K562 (cell line): ENCODE measurements around the gene GLT8D2. TPM values are rescaled to one million over a fixed set of nuclear protein-coding genes. Genes with fewer than 3 reads are reported as not detected.

Experiments
- polyA plus RNA-seq, 8 experiments: library from polyadenylated mRNA; depleted of rRNA in 4 of 8; stranded (reverse) in 5 of 8; unstranded in 3 of 8; fragments of >200 nt; fragmentation: Nextera tagmentation in 2 of 8; fragmentation: Illumina TruSeq in 1 of 8; extraction: Ambion mirVana in 2 of 8; extraction: Trizol in 1 of 8; gene quantifications; 2 replicates each; pipeline versions ENCODE4 v1.2.1 to v1.2.3, GENCODE V29; 2011 to 2014; ENCODE audit warnings: inconsistent platforms in 1 of 8, missing spikeins in 1 of 8
- total RNA-seq, 7 experiments: library from RNA; depleted of rRNA in 6 of 7; stranded (reverse); fragments of >200 nt in 6 of 7; fragmentation: Illumina TruSeq in 2 of 7; extraction: Trizol in 2 of 7; gene quantifications; 2 replicates each; pipeline versions ENCODE4 v1.2.1 to v1.2.3, GENCODE V29; 2011 to 2021; ENCODE audit warnings: low replicate concordance in 1 of 7
- TF ChIP-seq, protein P1 (sequence below): fragments of 450-650 bp; IDR thresholded peaks from 2 replicates; pipeline ENCODE4 v1.6.1; 2016; ENCODE audit warnings: mild to moderate bottlenecking, moderate library complexity
- TF ChIP-seq, protein P2 (sequence below), 2 experiments: fragments of 150-350 bp in 1 of 2; IDR thresholded peaks; 2 replicates each; pipeline ENCODE4 v1.6.1; 2012 to 2016; ENCODE audit warnings: low read depth in 2 of 2, low read length in 2 of 2, mild to moderate bottlenecking in 1 of 2, moderate library complexity in 1 of 2
- TF ChIP-seq, protein P3 (sequence below): sonication (generic); formaldehyde crosslinking; IDR thresholded peaks from 2 replicates; pipeline ENCODE4 v1.8.0; 2023; ENCODE audit warnings: mild to moderate bottlenecking, missing genetic modification reagents
- TF ChIP-seq, protein P4 (sequence below): sonication (generic); formaldehyde crosslinking; IDR thresholded peaks from 2 replicates; pipeline ENCODE4 v1.9.0; 2022; ENCODE audit warnings: mild to moderate bottlenecking, missing genetic modification reagents

GLT8D2 gene
- total and polyA plus RNA-seq, 9 of the 15 experiments (the other 6 are each of a cell fraction or from before 2014, with no cell fraction given) = 0.18 to 0.27 (median 0.18) TPM; not detected in 6

DNA sequence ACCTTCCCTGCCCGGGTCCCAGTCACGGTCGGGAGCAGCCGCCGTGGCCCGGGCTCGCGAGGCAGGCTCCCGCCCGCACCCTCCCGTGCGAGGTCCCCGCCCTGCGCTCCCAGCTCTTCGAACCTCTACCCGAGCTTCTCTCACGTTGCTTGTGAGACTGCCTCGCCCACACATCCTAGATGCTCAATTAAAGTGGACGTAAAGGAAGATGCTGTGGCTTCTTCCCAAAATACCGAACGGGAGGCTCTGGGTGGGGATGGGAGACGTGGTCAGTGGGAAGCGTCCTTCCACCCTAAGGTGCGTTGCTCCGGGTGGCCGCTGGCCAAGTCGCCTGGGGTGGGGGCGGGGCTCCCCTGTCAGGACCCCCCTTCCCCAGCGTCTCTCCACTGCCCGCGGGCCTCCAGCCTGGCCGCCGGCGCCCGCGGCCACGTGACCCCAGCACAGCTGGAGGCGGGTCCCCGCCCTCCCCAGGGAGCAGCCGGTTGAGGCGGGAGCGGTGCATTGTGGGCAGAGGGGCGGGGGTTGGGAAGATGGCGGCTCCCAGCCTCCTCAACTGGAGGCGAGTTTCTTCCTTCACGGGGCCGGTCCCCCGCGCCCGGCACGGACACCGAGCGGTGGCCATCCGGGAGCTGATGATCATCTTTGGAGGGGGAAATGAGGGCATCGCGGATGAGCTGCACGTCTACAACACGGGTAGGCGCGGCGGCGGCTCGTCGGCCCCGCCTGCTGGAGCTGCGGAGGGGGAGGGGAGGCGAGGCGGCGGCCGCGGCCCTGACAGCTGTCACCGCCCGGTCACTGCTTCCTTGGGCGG, 14.2 kb upstream of the GLT8D2 start, which contains the start of gene HCFC2 (continued):
- TF ChIP-seq, protein P1, sequence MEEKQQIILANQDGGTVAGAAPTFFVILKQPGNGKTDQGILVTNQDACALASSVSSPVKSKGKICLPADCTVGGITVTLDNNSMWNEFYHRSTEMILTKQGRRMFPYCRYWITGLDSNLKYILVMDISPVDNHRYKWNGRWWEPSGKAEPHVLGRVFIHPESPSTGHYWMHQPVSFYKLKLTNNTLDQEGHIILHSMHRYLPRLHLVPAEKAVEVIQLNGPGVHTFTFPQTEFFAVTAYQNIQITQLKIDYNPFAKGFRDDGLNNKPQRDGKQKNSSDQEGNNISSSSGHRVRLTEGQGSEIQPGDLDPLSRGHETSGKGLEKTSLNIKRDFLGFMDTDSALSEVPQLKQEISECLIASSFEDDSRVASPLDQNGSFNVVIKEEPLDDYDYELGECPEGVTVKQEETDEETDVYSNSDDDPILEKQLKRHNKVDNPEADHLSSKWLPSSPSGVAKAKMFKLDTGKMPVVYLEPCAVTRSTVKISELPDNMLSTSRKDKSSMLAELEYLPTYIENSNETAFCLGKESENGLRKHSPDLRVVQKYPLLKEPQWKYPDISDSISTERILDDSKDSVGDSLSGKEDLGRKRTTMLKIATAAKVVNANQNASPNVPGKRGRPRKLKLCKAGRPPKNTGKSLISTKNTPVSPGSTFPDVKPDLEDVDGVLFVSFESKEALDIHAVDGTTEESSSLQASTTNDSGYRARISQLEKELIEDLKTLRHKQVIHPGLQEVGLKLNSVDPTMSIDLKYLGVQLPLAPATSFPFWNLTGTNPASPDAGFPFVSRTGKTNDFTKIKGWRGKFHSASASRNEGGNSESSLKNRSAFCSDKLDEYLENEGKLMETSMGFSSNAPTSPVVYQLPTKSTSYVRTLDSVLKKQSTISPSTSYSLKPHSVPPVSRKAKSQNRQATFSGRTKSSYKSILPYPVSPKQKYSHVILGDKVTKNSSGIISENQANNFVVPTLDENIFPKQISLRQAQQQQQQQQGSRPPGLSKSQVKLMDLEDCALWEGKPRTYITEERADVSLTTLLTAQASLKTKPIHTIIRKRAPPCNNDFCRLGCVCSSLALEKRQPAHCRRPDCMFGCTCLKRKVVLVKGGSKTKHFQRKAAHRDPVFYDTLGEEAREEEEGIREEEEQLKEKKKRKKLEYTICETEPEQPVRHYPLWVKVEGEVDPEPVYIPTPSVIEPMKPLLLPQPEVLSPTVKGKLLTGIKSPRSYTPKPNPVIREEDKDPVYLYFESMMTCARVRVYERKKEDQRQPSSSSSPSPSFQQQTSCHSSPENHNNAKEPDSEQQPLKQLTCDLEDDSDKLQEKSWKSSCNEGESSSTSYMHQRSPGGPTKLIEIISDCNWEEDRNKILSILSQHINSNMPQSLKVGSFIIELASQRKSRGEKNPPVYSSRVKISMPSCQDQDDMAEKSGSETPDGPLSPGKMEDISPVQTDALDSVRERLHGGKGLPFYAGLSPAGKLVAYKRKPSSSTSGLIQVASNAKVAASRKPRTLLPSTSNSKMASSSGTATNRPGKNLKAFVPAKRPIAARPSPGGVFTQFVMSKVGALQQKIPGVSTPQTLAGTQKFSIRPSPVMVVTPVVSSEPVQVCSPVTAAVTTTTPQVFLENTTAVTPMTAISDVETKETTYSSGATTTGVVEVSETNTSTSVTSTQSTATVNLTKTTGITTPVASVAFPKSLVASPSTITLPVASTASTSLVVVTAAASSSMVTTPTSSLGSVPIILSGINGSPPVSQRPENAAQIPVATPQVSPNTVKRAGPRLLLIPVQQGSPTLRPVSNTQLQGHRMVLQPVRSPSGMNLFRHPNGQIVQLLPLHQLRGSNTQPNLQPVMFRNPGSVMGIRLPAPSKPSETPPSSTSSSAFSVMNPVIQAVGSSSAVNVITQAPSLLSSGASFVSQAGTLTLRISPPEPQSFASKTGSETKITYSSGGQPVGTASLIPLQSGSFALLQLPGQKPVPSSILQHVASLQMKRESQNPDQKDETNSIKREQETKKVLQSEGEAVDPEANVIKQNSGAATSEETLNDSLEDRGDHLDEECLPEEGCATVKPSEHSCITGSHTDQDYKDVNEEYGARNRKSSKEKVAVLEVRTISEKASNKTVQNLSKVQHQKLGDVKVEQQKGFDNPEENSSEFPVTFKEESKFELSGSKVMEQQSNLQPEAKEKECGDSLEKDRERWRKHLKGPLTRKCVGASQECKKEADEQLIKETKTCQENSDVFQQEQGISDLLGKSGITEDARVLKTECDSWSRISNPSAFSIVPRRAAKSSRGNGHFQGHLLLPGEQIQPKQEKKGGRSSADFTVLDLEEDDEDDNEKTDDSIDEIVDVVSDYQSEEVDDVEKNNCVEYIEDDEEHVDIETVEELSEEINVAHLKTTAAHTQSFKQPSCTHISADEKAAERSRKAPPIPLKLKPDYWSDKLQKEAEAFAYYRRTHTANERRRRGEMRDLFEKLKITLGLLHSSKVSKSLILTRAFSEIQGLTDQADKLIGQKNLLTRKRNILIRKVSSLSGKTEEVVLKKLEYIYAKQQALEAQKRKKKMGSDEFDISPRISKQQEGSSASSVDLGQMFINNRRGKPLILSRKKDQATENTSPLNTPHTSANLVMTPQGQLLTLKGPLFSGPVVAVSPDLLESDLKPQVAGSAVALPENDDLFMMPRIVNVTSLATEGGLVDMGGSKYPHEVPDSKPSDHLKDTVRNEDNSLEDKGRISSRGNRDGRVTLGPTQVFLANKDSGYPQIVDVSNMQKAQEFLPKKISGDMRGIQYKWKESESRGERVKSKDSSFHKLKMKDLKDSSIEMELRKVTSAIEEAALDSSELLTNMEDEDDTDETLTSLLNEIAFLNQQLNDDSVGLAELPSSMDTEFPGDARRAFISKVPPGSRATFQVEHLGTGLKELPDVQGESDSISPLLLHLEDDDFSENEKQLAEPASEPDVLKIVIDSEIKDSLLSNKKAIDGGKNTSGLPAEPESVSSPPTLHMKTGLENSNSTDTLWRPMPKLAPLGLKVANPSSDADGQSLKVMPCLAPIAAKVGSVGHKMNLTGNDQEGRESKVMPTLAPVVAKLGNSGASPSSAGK = peak; percentile 35
- TF ChIP-seq, protein P2, sequence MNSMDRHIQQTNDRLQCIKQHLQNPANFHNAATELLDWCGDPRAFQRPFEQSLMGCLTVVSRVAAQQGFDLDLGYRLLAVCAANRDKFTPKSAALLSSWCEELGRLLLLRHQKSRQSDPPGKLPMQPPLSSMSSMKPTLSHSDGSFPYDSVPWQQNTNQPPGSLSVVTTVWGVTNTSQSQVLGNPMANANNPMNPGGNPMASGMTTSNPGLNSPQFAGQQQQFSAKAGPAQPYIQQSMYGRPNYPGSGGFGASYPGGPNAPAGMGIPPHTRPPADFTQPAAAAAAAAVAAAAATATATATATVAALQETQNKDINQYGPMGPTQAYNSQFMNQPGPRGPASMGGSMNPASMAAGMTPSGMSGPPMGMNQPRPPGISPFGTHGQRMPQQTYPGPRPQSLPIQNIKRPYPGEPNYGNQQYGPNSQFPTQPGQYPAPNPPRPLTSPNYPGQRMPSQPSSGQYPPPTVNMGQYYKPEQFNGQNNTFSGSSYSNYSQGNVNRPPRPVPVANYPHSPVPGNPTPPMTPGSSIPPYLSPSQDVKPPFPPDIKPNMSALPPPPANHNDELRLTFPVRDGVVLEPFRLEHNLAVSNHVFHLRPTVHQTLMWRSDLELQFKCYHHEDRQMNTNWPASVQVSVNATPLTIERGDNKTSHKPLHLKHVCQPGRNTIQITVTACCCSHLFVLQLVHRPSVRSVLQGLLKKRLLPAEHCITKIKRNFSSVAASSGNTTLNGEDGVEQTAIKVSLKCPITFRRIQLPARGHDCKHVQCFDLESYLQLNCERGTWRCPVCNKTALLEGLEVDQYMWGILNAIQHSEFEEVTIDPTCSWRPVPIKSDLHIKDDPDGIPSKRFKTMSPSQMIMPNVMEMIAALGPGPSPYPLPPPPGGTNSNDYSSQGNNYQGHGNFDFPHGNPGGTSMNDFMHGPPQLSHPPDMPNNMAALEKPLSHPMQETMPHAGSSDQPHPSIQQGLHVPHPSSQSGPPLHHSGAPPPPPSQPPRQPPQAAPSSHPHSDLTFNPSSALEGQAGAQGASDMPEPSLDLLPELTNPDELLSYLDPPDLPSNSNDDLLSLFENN (IDR thresholded peaks at IDR 0.05; ENCODE audit: low read depth in 2 of 2, low read length in 2 of 2) = 0 out of 4 replicates have a peak, but pooled peaks of 1 of the 2 experiments have one; percentile 22
- TF ChIP-seq, protein P3, sequence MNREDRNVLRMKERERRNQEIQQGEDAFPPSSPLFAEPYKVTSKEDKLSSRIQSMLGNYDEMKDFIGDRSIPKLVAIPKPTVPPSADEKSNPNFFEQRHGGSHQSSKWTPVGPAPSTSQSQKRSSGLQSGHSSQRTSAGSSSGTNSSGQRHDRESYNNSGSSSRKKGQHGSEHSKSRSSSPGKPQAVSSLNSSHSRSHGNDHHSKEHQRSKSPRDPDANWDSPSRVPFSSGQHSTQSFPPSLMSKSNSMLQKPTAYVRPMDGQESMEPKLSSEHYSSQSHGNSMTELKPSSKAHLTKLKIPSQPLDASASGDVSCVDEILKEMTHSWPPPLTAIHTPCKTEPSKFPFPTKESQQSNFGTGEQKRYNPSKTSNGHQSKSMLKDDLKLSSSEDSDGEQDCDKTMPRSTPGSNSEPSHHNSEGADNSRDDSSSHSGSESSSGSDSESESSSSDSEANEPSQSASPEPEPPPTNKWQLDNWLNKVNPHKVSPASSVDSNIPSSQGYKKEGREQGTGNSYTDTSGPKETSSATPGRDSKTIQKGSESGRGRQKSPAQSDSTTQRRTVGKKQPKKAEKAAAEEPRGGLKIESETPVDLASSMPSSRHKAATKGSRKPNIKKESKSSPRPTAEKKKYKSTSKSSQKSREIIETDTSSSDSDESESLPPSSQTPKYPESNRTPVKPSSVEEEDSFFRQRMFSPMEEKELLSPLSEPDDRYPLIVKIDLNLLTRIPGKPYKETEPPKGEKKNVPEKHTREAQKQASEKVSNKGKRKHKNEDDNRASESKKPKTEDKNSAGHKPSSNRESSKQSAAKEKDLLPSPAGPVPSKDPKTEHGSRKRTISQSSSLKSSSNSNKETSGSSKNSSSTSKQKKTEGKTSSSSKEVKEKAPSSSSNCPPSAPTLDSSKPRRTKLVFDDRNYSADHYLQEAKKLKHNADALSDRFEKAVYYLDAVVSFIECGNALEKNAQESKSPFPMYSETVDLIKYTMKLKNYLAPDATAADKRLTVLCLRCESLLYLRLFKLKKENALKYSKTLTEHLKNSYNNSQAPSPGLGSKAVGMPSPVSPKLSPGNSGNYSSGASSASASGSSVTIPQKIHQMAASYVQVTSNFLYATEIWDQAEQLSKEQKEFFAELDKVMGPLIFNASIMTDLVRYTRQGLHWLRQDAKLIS (CRISPR knock-in tag) = peak; percentile 84; the same call in 1 of the 2 replicates
- TF ChIP-seq, protein P4, sequence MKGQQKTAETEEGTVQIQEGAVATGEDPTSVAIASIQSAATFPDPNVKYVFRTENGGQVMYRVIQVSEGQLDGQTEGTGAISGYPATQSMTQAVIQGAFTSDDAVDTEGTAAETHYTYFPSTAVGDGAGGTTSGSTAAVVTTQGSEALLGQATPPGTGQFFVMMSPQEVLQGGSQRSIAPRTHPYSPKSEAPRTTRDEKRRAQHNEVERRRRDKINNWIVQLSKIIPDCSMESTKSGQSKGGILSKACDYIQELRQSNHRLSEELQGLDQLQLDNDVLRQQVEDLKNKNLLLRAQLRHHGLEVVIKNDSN (CRISPR knock-in tag) = peak; percentile 97
